ENCODE data around the gene LY86. TPM values are rescaled to one million over a fixed set of nuclear protein-coding genes. Genes with fewer than 3 reads are reported as not detected.

LY86 gene
- polyA plus RNA-seq, 1 of the 3 experiments (the other 2 are of a cell fraction): not detected

DNA sequence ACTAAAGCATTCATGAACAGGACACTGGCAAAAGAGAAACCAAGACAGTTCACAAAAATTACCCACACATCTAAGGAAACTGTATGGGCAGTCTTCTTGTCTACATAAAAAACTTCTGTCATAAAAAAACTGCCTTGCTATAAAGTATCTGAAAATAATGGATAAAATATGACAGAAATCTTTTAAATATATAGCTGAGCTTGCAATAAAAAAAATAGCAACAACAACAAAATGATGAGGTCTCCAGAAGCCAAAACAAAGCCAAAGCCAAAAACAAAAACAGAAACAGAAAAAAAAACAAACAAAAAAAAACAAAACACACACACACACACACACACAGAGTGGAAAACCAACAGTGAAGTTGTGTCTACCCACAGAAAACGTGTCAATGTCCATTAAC lies 14.8 kb downstream of the LY86 start:
- H2AFZ ChIP-seq (ENCODE audit: low read depth): no peak overlapping the region
- no peaks in the 10 kb centered on the region for H3K36me3 ChIP-seq (replicated peaks in 1 of 2; ENCODE audit: control insufficient read depth in 1 of 2, insufficient read depth in 2 of 2, low read length in 1 of 2)
- no peaks in the 10 kb centered on the region for H3K27me3 ChIP-seq (ENCODE audit: insufficient read depth)
- no peaks in the 10 kb centered on the region for H3K79me2 ChIP-seq (ENCODE audit: insufficient read depth)
- no peak for TF ChIP-seq NRF1 (IDR thresholded peaks at IDR 0.05; ENCODE audit: low read depth, low read length)
- TF ChIP-seq USF2 (IDR thresholded peaks at IDR 0.05; ENCODE audit: borderline replicate concordance, low read depth, low read length): no peak
- TF ChIP-seq, protein P1, sequence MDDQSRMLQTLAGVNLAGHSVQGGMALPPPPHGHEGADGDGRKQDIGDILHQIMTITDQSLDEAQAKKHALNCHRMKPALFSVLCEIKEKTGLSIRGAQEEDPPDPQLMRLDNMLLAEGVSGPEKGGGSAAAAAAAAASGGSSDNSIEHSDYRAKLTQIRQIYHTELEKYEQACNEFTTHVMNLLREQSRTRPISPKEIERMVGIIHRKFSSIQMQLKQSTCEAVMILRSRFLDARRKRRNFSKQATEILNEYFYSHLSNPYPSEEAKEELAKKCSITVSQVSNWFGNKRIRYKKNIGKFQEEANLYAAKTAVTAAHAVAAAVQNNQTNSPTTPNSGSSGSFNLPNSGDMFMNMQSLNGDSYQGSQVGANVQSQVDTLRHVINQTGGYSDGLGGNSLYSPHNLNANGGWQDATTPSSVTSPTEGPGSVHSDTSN (IDR thresholded peaks at IDR 0.05): no peak
- no peak for TF ChIP-seq FOXJ3 (CRISPR knock-in tag; IDR thresholded peaks at IDR 0.05)
- no peak for TF ChIP-seq TEAD4 (IDR thresholded peaks at IDR 0.05; ENCODE audit: borderline replicate concordance, insufficient read depth)
- no peak for TF ChIP-seq SMC3 (IDR thresholded peaks at IDR 0.05; ENCODE audit: low read depth, low read length)
- no peak for TF ChIP-seq TAF1 (IDR thresholded peaks at IDR 0.05; ENCODE audit: borderline replicate concordance, low read depth, low read length)
- TF ChIP-seq MXI1 (IDR thresholded peaks at IDR 0.05; ENCODE audit: low read depth, low read length): no peak
- TF ChIP-seq, protein P2, sequence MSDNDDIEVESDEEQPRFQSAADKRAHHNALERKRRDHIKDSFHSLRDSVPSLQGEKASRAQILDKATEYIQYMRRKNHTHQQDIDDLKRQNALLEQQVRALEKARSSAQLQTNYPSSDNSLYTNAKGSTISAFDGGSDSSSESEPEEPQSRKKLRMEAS (IDR thresholded peaks at IDR 0.05; ENCODE audit: low read depth): no peak
- TF ChIP-seq, protein P3, sequence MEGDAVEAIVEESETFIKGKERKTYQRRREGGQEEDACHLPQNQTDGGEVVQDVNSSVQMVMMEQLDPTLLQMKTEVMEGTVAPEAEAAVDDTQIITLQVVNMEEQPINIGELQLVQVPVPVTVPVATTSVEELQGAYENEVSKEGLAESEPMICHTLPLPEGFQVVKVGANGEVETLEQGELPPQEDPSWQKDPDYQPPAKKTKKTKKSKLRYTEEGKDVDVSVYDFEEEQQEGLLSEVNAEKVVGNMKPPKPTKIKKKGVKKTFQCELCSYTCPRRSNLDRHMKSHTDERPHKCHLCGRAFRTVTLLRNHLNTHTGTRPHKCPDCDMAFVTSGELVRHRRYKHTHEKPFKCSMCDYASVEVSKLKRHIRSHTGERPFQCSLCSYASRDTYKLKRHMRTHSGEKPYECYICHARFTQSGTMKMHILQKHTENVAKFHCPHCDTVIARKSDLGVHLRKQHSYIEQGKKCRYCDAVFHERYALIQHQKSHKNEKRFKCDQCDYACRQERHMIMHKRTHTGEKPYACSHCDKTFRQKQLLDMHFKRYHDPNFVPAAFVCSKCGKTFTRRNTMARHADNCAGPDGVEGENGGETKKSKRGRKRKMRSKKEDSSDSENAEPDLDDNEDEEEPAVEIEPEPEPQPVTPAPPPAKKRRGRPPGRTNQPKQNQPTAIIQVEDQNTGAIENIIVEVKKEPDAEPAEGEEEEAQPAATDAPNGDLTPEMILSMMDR (IDR thresholded peaks at IDR 0.05): no peak
- no peak for TF ChIP-seq FOXM1 (IDR thresholded peaks at IDR 0.05; ENCODE audit: low read depth)
- no peak for TF ChIP-seq JUND (IDR thresholded peaks at IDR 0.05)
- no peak for DNase-seq
- ChIA-PET CTCF (no interaction called here), POLR2A (no interaction called here)
- no peak overlapping the region for H3K27ac ChIP-seq (ENCODE audit: low read depth in 2 of 2, low read length in 1 of 2)
- H3K4me3 ChIP-seq (ENCODE audit: low read depth in 2 of 2, low read length in 1 of 2): no peak overlapping the region
- WGBS (ENCODE audit: low lambda C conversion rate): 0% methylated on average over 1 of the region's 1 CpG
- no peaks in the 10 kb centered on the region for H3K9me3 ChIP-seq
- H3K4me1 ChIP-seq (ENCODE audit: control insufficient read depth in 1 of 2, insufficient read depth in 2 of 2, low read depth in 1 of 2, low read length in 1 of 2): no peaks in the 10 kb centered on the region
- no peaks in the 10 kb centered on the region for H3F3A ChIP-seq (replicated peaks; ENCODE audit: insufficient read depth)
- H4K20me1 ChIP-seq (ENCODE audit: insufficient read depth): no peaks in the 10 kb centered on the region
- H3K4me2 ChIP-seq: no peak overlapping the region
- H3K9me2 ChIP-seq: no peaks in the 10 kb centered on the region
- no peak overlapping the region for H3K9ac ChIP-seq

- Histone ChIP-seq H3K27ac (ENCODE audit: low read depth in 2 of 2, low read length in 1 of 2) (no peak overlapping the region), H3F3A (replicated peaks; ENCODE audit: insufficient read depth) (no peaks in the 10 kb centered on the region), H2AFZ (ENCODE audit: low read depth) (no peak overlapping the region), H3K9me3 (no peaks in the 10 kb centered on the region), H3K4me2 (no peak overlapping the region), H3K36me3 (replicated peaks in 1 of 2; ENCODE audit: control insufficient read depth in 1 of 2, insufficient read depth in 2 of 2, low read length in 1 of 2) (no peaks in the 10 kb centered on the region), H4K20me1 (ENCODE audit: insufficient read depth) (no peaks in the 10 kb centered on the region), H3K27me3 (ENCODE audit: insufficient read depth) (no peaks in the 10 kb centered on the region), H3K9ac (no peak overlapping the region), H3K79me2 (ENCODE audit: insufficient read depth) (no peaks in the 10 kb centered on the region), H3K9me2 (no peaks in the 10 kb centered on the region), H3K4me1 (ENCODE audit: control insufficient read depth in 1 of 2, insufficient read depth in 2 of 2, low read depth in 1 of 2, low read length in 1 of 2) (no peaks in the 10 kb centered on the region), H3K4me3 (ENCODE audit: low read depth in 2 of 2, low read length in 1 of 2) (no peak overlapping the region)
- POLR2A ChIA-PET: no interaction called here
- no peak for DNase-seq
- CTCF ChIA-PET: no interaction called here
- TF ChIP-seq RFX5 (IDR thresholded peaks at IDR 0.05; ENCODE audit: low read length) (no peak), JUND (IDR thresholded peaks at IDR 0.05) (no peak), MEF2A (IDR thresholded peaks at IDR 0.05; ENCODE audit: borderline replicate concordance, low read depth) (no peak), MXI1 (IDR thresholded peaks at IDR 0.05; ENCODE audit: low read depth, low read length) (no peak), FOXJ3 (CRISPR knock-in tag; IDR thresholded peaks at IDR 0.05) (no peak), NRF1 (IDR thresholded peaks at IDR 0.05; ENCODE audit: low read depth, low read length) (no peak), EZH2phosphoT487 (IDR thresholded peaks at IDR 0.05; ENCODE audit: borderline replicate concordance, low read depth) (no peak), FOSL2 (IDR thresholded peaks at IDR 0.05; ENCODE audit: borderline replicate concordance, low read depth) (no peak), NFIC (IDR thresholded peaks at IDR 0.05; ENCODE audit: borderline replicate concordance) (no peak)
- TF ChIP-seq, protein P3 (IDR thresholded peaks at IDR 0.05): no peak
- TF ChIP-seq, protein P4, sequence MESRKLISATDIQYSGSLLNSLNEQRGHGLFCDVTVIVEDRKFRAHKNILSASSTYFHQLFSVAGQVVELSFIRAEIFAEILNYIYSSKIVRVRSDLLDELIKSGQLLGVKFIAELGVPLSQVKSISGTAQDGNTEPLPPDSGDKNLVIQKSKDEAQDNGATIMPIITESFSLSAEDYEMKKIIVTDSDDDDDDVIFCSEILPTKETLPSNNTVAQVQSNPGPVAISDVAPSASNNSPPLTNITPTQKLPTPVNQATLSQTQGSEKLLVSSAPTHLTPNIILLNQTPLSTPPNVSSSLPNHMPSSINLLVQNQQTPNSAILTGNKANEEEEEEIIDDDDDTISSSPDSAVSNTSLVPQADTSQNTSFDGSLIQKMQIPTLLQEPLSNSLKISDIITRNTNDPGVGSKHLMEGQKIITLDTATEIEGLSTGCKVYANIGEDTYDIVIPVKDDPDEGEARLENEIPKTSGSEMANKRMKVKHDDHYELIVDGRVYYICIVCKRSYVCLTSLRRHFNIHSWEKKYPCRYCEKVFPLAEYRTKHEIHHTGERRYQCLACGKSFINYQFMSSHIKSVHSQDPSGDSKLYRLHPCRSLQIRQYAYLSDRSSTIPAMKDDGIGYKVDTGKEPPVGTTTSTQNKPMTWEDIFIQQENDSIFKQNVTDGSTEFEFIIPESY (IDR thresholded peaks at IDR 0.05; ENCODE audit: borderline replicate concordance, low read depth): no peak
These were observed 15.5 kb downstream of the LY86 start for GRCh38 chr6:6604015-6604414.
